Measurements from ENCODE around the gene ENPP5. TPM values are rescaled to one million over a fixed set of nuclear protein-coding genes. Genes with fewer than 3 reads are reported as not detected.

The ENPP5 gene
- total RNA-seq, 1 donor from 2014 or later, result 0.26 TPM

DNA sequence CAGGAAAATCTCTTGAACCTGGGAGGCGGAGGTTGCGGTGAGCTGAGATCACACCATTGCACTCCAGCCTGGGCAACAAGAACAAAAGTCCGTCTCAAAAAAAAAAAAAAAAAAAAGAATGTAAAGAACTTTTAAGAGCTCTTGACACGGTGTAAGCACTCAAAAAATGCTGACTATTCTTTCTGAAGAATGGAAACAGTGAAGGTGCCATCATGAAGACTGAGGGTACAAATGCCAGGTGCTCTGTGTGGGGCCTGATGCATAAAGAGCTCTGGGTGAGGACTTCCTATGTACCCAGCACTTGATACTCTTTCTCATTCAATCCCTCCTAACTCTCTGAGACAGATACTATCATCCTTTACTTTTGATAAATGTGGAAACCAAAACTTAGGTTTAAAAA lies 45.0 kb upstream of the ENPP5 start:
- FAIRE-seq (no peak), DNase-seq (ENCODE audit: low read depth) (no peak)
- Histone ChIP-seq H3K4me3 (ENCODE audit: low read depth, low read length) (no peak overlapping the region), H3K36me3 (ENCODE audit: control insufficient read depth, insufficient read depth, low read length) (no peaks in the 10 kb centered on the region), H3K27me3 (ENCODE audit: control insufficient read depth, insufficient read depth, low read length) (no peaks in the 10 kb centered on the region)
- TF ChIP-seq, protein P1, sequence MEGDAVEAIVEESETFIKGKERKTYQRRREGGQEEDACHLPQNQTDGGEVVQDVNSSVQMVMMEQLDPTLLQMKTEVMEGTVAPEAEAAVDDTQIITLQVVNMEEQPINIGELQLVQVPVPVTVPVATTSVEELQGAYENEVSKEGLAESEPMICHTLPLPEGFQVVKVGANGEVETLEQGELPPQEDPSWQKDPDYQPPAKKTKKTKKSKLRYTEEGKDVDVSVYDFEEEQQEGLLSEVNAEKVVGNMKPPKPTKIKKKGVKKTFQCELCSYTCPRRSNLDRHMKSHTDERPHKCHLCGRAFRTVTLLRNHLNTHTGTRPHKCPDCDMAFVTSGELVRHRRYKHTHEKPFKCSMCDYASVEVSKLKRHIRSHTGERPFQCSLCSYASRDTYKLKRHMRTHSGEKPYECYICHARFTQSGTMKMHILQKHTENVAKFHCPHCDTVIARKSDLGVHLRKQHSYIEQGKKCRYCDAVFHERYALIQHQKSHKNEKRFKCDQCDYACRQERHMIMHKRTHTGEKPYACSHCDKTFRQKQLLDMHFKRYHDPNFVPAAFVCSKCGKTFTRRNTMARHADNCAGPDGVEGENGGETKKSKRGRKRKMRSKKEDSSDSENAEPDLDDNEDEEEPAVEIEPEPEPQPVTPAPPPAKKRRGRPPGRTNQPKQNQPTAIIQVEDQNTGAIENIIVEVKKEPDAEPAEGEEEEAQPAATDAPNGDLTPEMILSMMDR (IDR thresholded peaks at IDR 0.05; ENCODE audit: insufficient read depth, low read length, severe bottlenecking), result no peak

DNA sequence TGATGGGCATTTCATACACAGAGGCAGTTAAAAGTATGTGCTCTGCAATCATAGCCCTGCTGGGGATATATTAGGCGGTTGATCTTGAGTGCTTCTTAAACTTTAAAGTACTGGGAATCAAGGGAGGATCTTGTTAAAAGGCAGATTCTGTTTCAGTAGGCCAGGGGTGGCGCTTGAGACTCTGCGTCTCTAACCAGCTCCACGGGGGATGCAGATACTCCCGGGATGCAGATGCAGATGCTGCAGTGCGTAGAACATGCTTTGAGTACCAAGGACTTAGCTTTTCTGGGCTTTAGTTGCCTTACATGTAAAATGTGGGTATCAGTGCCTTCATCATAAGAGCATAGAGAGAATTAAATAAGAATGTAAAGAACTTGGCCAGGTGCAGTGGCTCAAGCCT lies 44.4 kb upstream of the ENPP5 start:
- H3K36me3 ChIP-seq (ENCODE audit: control insufficient read depth, insufficient read depth, low read length), result no peaks in the 10 kb centered on the region
- H3K27me3 ChIP-seq (ENCODE audit: control insufficient read depth, insufficient read depth, low read length), result no peaks in the 10 kb centered on the region
- H3K4me3 ChIP-seq (ENCODE audit: low read depth, low read length), result no peak overlapping the region
- DNase-seq (ENCODE audit: low read depth) (no peak), FAIRE-seq (no peak)
- TF ChIP-seq, protein P1 (IDR thresholded peaks at IDR 0.05; ENCODE audit: insufficient read depth, low read length, severe bottlenecking), result no peak

- H3K36me3 ChIP-seq (ENCODE audit: control insufficient read depth, insufficient read depth, low read length), result no peaks in the 10 kb centered on the region
- FAIRE-seq, result no peak
- TF ChIP-seq, protein P1 (IDR thresholded peaks at IDR 0.05; ENCODE audit: insufficient read depth, low read length, severe bottlenecking), result no peak
- no peak overlapping the region for H3K4me3 ChIP-seq (ENCODE audit: low read depth, low read length)
- DNase-seq (ENCODE audit: low read depth), result no peak
- no peaks in the 10 kb centered on the region for H3K27me3 ChIP-seq (ENCODE audit: control insufficient read depth, insufficient read depth, low read length)
Measured at GRCh38 chr6:46211917-46212316, 41.1 kb upstream of the ENPP5 start.

DNA sequence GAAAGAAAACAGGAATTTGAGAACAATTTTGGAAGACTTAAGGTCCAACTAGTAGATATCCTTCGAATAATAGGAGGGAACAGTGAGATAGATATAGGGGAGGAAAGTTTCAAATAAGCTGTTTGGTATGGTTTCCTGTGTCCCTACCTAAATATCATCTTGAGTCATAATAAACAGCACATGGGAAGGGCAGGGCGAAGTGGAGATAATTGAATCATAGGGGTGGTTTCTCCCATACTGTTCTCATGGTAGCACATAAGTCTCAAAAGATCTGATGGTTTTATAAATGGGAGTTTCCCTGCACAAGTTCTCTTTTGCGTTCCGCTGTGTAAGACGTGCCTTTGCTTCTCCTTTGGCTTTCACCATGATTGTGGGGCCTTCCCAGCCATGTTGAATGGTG lies 39.5 kb upstream of the ENPP5 start:
- H3K36me3 ChIP-seq (ENCODE audit: control insufficient read depth, insufficient read depth, low read length), result no peaks in the 10 kb centered on the region
- FAIRE-seq, result no peak
- TF ChIP-seq, protein P1 (IDR thresholded peaks at IDR 0.05; ENCODE audit: insufficient read depth, low read length, severe bottlenecking), result no peak
- H3K27me3 ChIP-seq (ENCODE audit: control insufficient read depth, insufficient read depth, low read length), result no peaks in the 10 kb centered on the region
- H3K4me3 ChIP-seq (ENCODE audit: low read depth, low read length), result no peak overlapping the region
- peak; percentile 12 for DNase-seq (ENCODE audit: low read depth)

DNA sequence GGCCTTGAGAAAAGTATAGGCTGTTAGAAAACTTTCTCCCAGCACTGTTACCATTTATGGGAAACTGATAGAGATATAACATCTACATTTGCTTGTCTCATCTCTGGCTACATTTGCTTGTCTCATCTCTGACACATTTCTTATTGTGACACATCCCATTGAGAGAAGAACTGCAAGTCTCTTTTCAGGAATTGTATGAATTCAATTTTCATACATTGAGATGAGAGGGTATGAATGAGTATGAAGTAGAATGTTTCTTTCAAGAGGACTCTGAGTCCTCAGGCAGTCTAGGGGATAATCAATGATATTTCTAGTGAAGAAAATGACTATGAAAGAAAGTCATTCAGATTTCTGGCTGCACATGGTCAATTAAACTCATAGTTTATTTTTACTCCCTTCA lies 37.5 kb upstream of the ENPP5 start:
- DNase-seq (ENCODE audit: low read depth) (no peak), FAIRE-seq (no peak)
- TF ChIP-seq, protein P1 (IDR thresholded peaks at IDR 0.05; ENCODE audit: insufficient read depth, low read length, severe bottlenecking), result no peak
- Histone ChIP-seq H3K36me3 (ENCODE audit: control insufficient read depth, insufficient read depth, low read length) (no peaks in the 10 kb centered on the region), H3K4me3 (ENCODE audit: low read depth, low read length) (no peak overlapping the region), H3K27me3 (ENCODE audit: control insufficient read depth, insufficient read depth, low read length) (no peaks in the 10 kb centered on the region)

- TF ChIP-seq, protein P1 (IDR thresholded peaks at IDR 0.05; ENCODE audit: insufficient read depth, low read length, severe bottlenecking), result no peak
- no peaks in the 10 kb centered on the region for H3K36me3 ChIP-seq (ENCODE audit: control insufficient read depth, insufficient read depth, low read length)
- H3K27me3 ChIP-seq (ENCODE audit: control insufficient read depth, insufficient read depth, low read length), result no peaks in the 10 kb centered on the region
- no peak for DNase-seq (ENCODE audit: low read depth)
- H3K4me3 ChIP-seq (ENCODE audit: low read depth, low read length), result no peak overlapping the region
- FAIRE-seq, result no peak
Measured at GRCh38 chr6:46207174-46207573, 36.4 kb upstream of the ENPP5 start.

All from bronchial epithelial cell (primary cell).